ENCODE results near the gene ESPL1.

ESPL1 gene

GRCh38 chr12:53235742-53236442, 32.2 kb upstream of the ESPL1 start:
- H3K14ac ChIP-seq (ENCODE audit: low read length): peak overlapping the region; percentile 79
- no peak overlapping the region for H2AFZ ChIP-seq (ENCODE audit: low read length)
- peak overlapping the region; percentile 24 for H2BK120ac ChIP-seq (ENCODE audit: low read depth, low read length)
- H3K23ac ChIP-seq (ENCODE audit: low read depth, low read length, poor library complexity): peak overlapping the region; percentile 82
- H3K27ac ChIP-seq (replicated peaks; ENCODE audit: low read length): no peak overlapping the region
- no peak overlapping the region for H3K4me2 ChIP-seq (ENCODE audit: insufficient read depth, low read length, poor library complexity, severe bottlenecking)
- H3K18ac ChIP-seq (ENCODE audit: low read length): peak overlapping the region; percentile 78
- WGBS, 2 donors (ENCODE audit: extremely low coverage in 2 of 2, insufficient read length in 2 of 2, insufficient replicate concordance in 1 of 2): no CpG with 5 or more reads among the region's 9 CpGs
- H2AK5ac ChIP-seq (ENCODE audit: low read depth, low read length): peak overlapping the region; percentile 50
- peak overlapping the region; percentile 88 for H2BK12ac ChIP-seq (ENCODE audit: low read length)
- H2BK15ac ChIP-seq (ENCODE audit: low read length): peak overlapping the region; percentile 95
- H3K36me3 ChIP-seq (replicated peaks in 1 of 2; ENCODE audit: control insufficient read depth in 2 of 2, insufficient read depth in 2 of 2, low read length in 2 of 2): no peaks in the 10 kb centered on the region
- H3K9ac ChIP-seq (ENCODE audit: low read depth, low read length, poor library complexity): peak overlapping the region; percentile 61
- no peak overlapping the region for H3K4me3 ChIP-seq (ENCODE audit: low read length in 2 of 2)
- no peaks in the 10 kb centered on the region for H3K9me3 ChIP-seq (replicated peaks in 1 of 2; ENCODE audit: control insufficient read depth in 2 of 2, insufficient read depth in 1 of 2, low read depth in 1 of 2, low read length in 2 of 2)
- H3K4ac ChIP-seq (ENCODE audit: low read length): no peak overlapping the region
- peaks cover 31 to 33% of the 10 kb centered on the region in 2 donors for H3K4me1 ChIP-seq (ENCODE audit: control insufficient read depth in 2 of 2, insufficient read depth in 1 of 2, low read depth in 1 of 2, low read length in 2 of 2)
- no peak for DNase-seq (ENCODE audit: low spot score)
- H4K91ac ChIP-seq (ENCODE audit: low read depth, low read length, poor library complexity): no peak overlapping the region
- peak overlapping the region; percentile 20 for H2BK5ac ChIP-seq (ENCODE audit: low read length)
- H3K27me3 ChIP-seq (ENCODE audit: control insufficient read depth in 3 of 3, insufficient read depth in 3 of 3, low read depth in 1 of 3, low read length in 3 of 3): peaks cover 0 to 59% (median 7%) of the 10 kb centered on the region in 3 experiments
- no peak overlapping the region for H4K8ac ChIP-seq (ENCODE audit: low read depth, low read length)
- H3K79me1 ChIP-seq (ENCODE audit: low read depth, low read length): no peaks in the 10 kb centered on the region

GRCh38 chr12:53236443-53237111, 31.5 kb upstream of the ESPL1 start:
- H4K8ac ChIP-seq (ENCODE audit: low read depth, low read length): no peak overlapping the region
- H3K9ac ChIP-seq (ENCODE audit: low read depth, low read length, poor library complexity): no peak overlapping the region
- no peaks in the 10 kb centered on the region for H3K9me3 ChIP-seq (replicated peaks in 1 of 2; ENCODE audit: control insufficient read depth in 2 of 2, insufficient read depth in 1 of 2, low read depth in 1 of 2, low read length in 2 of 2)
- no peak overlapping the region for H3K27ac ChIP-seq (replicated peaks; ENCODE audit: low read length)
- H2BK15ac ChIP-seq (ENCODE audit: low read length): peak overlapping the region; percentile 95
- H3K18ac ChIP-seq (ENCODE audit: low read length): peak overlapping the region; percentile 74
- H3K14ac ChIP-seq (ENCODE audit: low read length): peak overlapping the region; percentile 79
- H3K27me3 ChIP-seq (ENCODE audit: control insufficient read depth in 3 of 3, insufficient read depth in 3 of 3, low read depth in 1 of 3, low read length in 3 of 3): peaks cover 0 to 52% (median 3%) of the 10 kb centered on the region in 3 experiments
- H2AFZ ChIP-seq (ENCODE audit: low read length): no peak overlapping the region
- H3K4me2 ChIP-seq (ENCODE audit: insufficient read depth, low read length, poor library complexity, severe bottlenecking): no peak overlapping the region
- no peak overlapping the region for H3K23ac ChIP-seq (ENCODE audit: low read depth, low read length, poor library complexity)
- H3K4me1 ChIP-seq (ENCODE audit: control insufficient read depth in 2 of 2, insufficient read depth in 1 of 2, low read depth in 1 of 2, low read length in 2 of 2): peaks cover 31 to 32% of the 10 kb centered on the region in 2 donors
- WGBS, 2 donors (ENCODE audit: extremely low coverage in 2 of 2, insufficient read length in 2 of 2, insufficient replicate concordance in 1 of 2): no CpG with 5 or more reads among the region's 1 CpG
- H3K36me3 ChIP-seq (replicated peaks in 1 of 2; ENCODE audit: control insufficient read depth in 2 of 2, insufficient read depth in 2 of 2, low read length in 2 of 2): no peaks in the 10 kb centered on the region
- H2AK5ac ChIP-seq (ENCODE audit: low read depth, low read length): peak overlapping the region; percentile 36
- no peak overlapping the region for H3K4ac ChIP-seq (ENCODE audit: low read length)
- peak overlapping the region; percentile 20 for H2BK5ac ChIP-seq (ENCODE audit: low read length)
- H3K79me1 ChIP-seq (ENCODE audit: low read depth, low read length): no peaks in the 10 kb centered on the region
- DNase-seq (ENCODE audit: low spot score): no peak
- no peak overlapping the region for H2BK12ac ChIP-seq (ENCODE audit: low read length)
- no peak overlapping the region for H4K91ac ChIP-seq (ENCODE audit: low read depth, low read length, poor library complexity)
- no peak overlapping the region for H2BK120ac ChIP-seq (ENCODE audit: low read depth, low read length)
- H3K4me3 ChIP-seq (ENCODE audit: low read length in 2 of 2): no peak overlapping the region

GRCh38 chr12:53239643-53240258, 28.3 kb upstream of the ESPL1 start:
- no peak overlapping the region for H3K14ac ChIP-seq (ENCODE audit: low read length)
- no peaks in the 10 kb centered on the region for H3K79me1 ChIP-seq (ENCODE audit: low read depth, low read length)
- H3K9ac ChIP-seq (ENCODE audit: low read depth, low read length, poor library complexity): no peak overlapping the region
- H2BK15ac ChIP-seq (ENCODE audit: low read length): no peak overlapping the region
- no peak overlapping the region for H2AFZ ChIP-seq (ENCODE audit: low read length)
- H3K4me3 ChIP-seq (ENCODE audit: low read length in 2 of 2): no peak overlapping the region
- H3K4me2 ChIP-seq (ENCODE audit: insufficient read depth, low read length, poor library complexity, severe bottlenecking): no peak overlapping the region
- H2BK120ac ChIP-seq (ENCODE audit: low read depth, low read length): no peak overlapping the region
- H3K9me3 ChIP-seq (replicated peaks in 1 of 2; ENCODE audit: control insufficient read depth in 2 of 2, insufficient read depth in 1 of 2, low read depth in 1 of 2, low read length in 2 of 2): no peaks in the 10 kb centered on the region
- no peak overlapping the region for H2BK5ac ChIP-seq (ENCODE audit: low read length)
- no peak overlapping the region for H3K27ac ChIP-seq (replicated peaks; ENCODE audit: low read length)
- H4K91ac ChIP-seq (ENCODE audit: low read depth, low read length, poor library complexity): no peak overlapping the region
- H2AK5ac ChIP-seq (ENCODE audit: low read depth, low read length): no peak overlapping the region
- peaks cover 0 to 32% (median 3%) of the 10 kb centered on the region in 3 experiments for H3K27me3 ChIP-seq (ENCODE audit: control insufficient read depth in 3 of 3, insufficient read depth in 3 of 3, low read depth in 1 of 3, low read length in 3 of 3)
- no peaks in the 10 kb centered on the region for H3K36me3 ChIP-seq (replicated peaks in 1 of 2; ENCODE audit: control insufficient read depth in 2 of 2, insufficient read depth in 2 of 2, low read length in 2 of 2)
- peaks cover 14 to 19% of the 10 kb centered on the region in 2 donors for H3K4me1 ChIP-seq (ENCODE audit: control insufficient read depth in 2 of 2, insufficient read depth in 1 of 2, low read depth in 1 of 2, low read length in 2 of 2)
- WGBS, 2 donors (ENCODE audit: extremely low coverage in 2 of 2, insufficient read length in 2 of 2, insufficient replicate concordance in 1 of 2): no CpG with 5 or more reads among the region's 10 CpGs
- no peak overlapping the region for H4K8ac ChIP-seq (ENCODE audit: low read depth, low read length)
- no peak overlapping the region for H3K18ac ChIP-seq (ENCODE audit: low read length)
- no peak overlapping the region for H2BK12ac ChIP-seq (ENCODE audit: low read length)
- DNase-seq (ENCODE audit: low spot score): no peak
- no peak overlapping the region for H3K4ac ChIP-seq (ENCODE audit: low read length)
- H3K23ac ChIP-seq (ENCODE audit: low read depth, low read length, poor library complexity): no peak overlapping the region

Data from neuronal stem cell (in vitro differentiated cells).